ENCODE measurements around the gene TMC5. TPM values are rescaled to one million over a fixed set of nuclear protein-coding genes. Genes with fewer than 3 reads are reported as not detected.
A peak's percentile ranks its signal among the peaks of the same experiment; 100 is the strongest.
"Not testable (repeated sequence)": the region's sequence is repeated elsewhere in the genome, so short reads cannot be mapped to it uniquely, and the experiment has no call there.

Gene TMC5
- not detected for polyA plus RNA-seq (2012; ENCODE audit: insufficient read depth, insufficient read length)

- no peak for DNase-seq (ENCODE audit: low read depth, low spot score)
Observed at GRCh38 chr16:19417640-19418039, at the start of gene TMC5. Gene TMC5 (plus strand): TSS chr16:19417883. CDS start chr16:19440039, 22,156 bp downstream.

GRCh38 chr16:19372541-19372940, 45.1 kb upstream of the TMC5 start:
- not testable (repeated sequence) for DNase-seq (ENCODE audit: low read depth, low spot score); H3K4me3 ChIP-seq (ENCODE audit: low read length)

More at GRCh38 chr16:19417640-19418039, at the start of gene TMC5:
- H3K4me3 ChIP-seq (ENCODE audit: low read length) = no peak within 1 kb of the TSS

GRCh38 chr16:19374402-19374801, 43.3 kb upstream of the TMC5 start:
- H3K4me3 ChIP-seq (ENCODE audit: low read length) = no peak overlapping the region
- no peak for DNase-seq (ENCODE audit: low read depth, low spot score)

GRCh38 chr16:19375561-19376158, 42.0 kb upstream of the TMC5 start:
- H3K4me3 ChIP-seq (ENCODE audit: low read length) = no peak overlapping the region
- peak; percentile 40 for DNase-seq (ENCODE audit: low read depth, low spot score)

- peak; percentile 24 for DNase-seq (ENCODE audit: low read depth, low spot score)
- no peak overlapping the region for H3K4me3 ChIP-seq (ENCODE audit: low read length)
Observed at GRCh38 chr16:19377864-19378263, 39.8 kb upstream of the TMC5 start.

- no peak overlapping the region for H3K4me3 ChIP-seq (ENCODE audit: low read length)
- no peak for DNase-seq (ENCODE audit: low read depth, low spot score)
Observed at GRCh38 chr16:19378511-19378910, 39.2 kb upstream of the TMC5 start.

- no peak for DNase-seq (ENCODE audit: low read depth, low spot score)
- no peak overlapping the region for H3K4me3 ChIP-seq (ENCODE audit: low read length)
Observed at GRCh38 chr16:19379838-19380237, 37.8 kb upstream of the TMC5 start.

GRCh38 chr16:19380328-19380727, 37.4 kb upstream of the TMC5 start:
- H3K4me3 ChIP-seq (ENCODE audit: low read length) = no peak overlapping the region
- DNase-seq (ENCODE audit: low read depth, low spot score) = peak; percentile 29

GRCh38 chr16:19382084-19382801, 35.4 kb upstream of the TMC5 start:
- no peak for DNase-seq (ENCODE audit: low read depth, low spot score)
- no peak overlapping the region for H3K4me3 ChIP-seq (ENCODE audit: low read length)

GRCh38 chr16:19382887-19383816, 34.5 kb upstream of the TMC5 start:
- H3K4me3 ChIP-seq (ENCODE audit: low read length) = no peak overlapping the region
- peak; percentile 18 for DNase-seq (ENCODE audit: low read depth, low spot score)

GRCh38 chr16:19384656-19385055, 33.0 kb upstream of the TMC5 start:
- no peak for DNase-seq (ENCODE audit: low read depth, low spot score)
- no peak overlapping the region for H3K4me3 ChIP-seq (ENCODE audit: low read length)

- H3K4me3 ChIP-seq (ENCODE audit: low read length) = no peak overlapping the region
- no peak for DNase-seq (ENCODE audit: low read depth, low spot score)
Observed at GRCh38 chr16:19386525-19386924, 31.2 kb upstream of the TMC5 start.

- DNase-seq (ENCODE audit: low read depth, low spot score) = peak; percentile 45
- no peak overlapping the region for H3K4me3 ChIP-seq (ENCODE audit: low read length)
Observed at GRCh38 chr16:19389246-19389645, 28.4 kb upstream of the TMC5 start.

GRCh38 chr16:19391185-19391776, 26.4 kb upstream of the TMC5 start:
- H3K4me3 ChIP-seq (ENCODE audit: low read length) = not testable (repeated sequence)

GRCh38 chr16:19392352-19392751, 25.3 kb upstream of the TMC5 start:
- no peak overlapping the region for H3K4me3 ChIP-seq (ENCODE audit: low read length)
- DNase-seq (ENCODE audit: low read depth, low spot score) = no peak

More at GRCh38 chr16:19391185-19391776, 26.4 kb upstream of the TMC5 start:
- not testable (repeated sequence) for DNase-seq (ENCODE audit: low read depth, low spot score)

GRCh38 chr16:19393226-19394111, 24.2 kb upstream of the TMC5 start:
- no peak for DNase-seq (ENCODE audit: low read depth, low spot score)
- no peak overlapping the region for H3K4me3 ChIP-seq (ENCODE audit: low read length)

GRCh38 chr16:19395646-19396267, 21.9 kb upstream of the TMC5 start:
- DNase-seq (ENCODE audit: low read depth, low spot score) = not testable (repeated sequence)

GRCh38 chr16:19396555-19397011, 21.1 kb upstream of the TMC5 start:
- no peak for DNase-seq (ENCODE audit: low read depth, low spot score)
- H3K4me3 ChIP-seq (ENCODE audit: low read length) = no peak overlapping the region

More at GRCh38 chr16:19395646-19396267, 21.9 kb upstream of the TMC5 start:
- H3K4me3 ChIP-seq (ENCODE audit: low read length) = not testable (repeated sequence)
